Measurements from ENCODE around the gene CSRP1.

Gene CSRP1

DNA sequence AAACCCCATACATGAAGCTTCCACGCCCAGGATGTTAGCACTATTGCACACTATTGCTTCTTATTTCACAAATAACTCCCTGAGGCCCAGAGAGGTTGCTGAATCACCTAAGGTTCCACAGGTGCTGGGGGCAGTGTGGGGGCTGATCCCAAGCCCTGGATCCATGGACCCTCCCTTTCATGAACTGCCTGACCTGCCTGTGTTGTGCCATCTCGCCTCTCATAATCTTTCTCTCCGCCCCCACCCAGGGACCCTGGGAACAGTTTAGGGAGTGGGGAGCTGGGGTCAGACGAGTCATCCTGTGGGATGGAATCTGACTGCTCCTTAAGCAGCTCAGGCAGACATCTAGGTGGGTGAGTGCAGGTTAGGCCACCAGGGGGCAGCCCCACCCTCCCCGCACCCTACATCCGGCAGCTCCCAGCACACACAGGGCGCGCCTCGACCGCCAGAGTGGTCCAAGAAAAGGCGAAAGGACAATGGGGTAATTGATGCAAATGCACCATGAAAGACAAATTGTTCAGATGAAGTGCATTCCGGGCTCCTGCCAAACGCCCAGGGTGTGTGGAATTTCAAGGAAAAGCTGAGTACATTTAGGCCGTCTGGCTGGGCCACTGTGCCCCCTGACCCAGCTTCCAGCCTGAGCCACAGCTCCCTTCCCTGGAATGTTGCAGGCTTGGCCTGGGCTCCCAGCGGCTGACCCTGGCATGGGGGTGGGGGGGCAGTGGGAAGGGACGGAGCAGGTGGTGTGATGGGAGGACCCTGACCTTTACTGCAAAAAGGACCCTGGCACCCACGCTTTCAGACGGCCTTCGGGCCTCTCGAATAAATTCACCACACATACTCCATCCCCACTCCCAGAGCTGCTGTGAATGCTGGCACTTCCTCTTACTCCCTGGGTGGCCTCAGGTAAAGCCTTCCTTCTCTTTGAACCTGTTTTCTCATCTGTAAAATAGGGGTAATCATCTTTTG lies 58.7 kb downstream of the CSRP1 start:
- peak; percentile 79 for DNase-seq

DNA sequence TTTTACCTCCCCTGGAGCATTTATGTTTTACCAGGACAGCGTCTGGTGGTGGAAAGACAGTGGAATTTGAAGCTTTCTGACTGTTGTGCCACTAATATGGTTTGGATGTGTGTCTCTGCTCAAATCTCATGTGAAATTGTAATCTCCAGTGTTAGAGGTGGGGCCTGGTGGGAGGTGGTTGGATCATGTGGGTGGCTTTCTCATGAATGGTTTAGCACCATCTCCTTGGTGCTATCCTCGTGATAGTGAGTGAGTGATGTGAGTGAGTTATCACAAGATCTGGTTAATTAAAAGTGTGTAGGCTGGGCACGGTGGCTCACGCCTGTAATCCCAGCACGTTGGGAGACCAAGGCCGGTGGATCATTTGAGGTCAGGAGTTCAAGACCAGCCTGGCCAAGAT lies 61.6 kb downstream of the CSRP1 start:
- no peak for DNase-seq

DNA sequence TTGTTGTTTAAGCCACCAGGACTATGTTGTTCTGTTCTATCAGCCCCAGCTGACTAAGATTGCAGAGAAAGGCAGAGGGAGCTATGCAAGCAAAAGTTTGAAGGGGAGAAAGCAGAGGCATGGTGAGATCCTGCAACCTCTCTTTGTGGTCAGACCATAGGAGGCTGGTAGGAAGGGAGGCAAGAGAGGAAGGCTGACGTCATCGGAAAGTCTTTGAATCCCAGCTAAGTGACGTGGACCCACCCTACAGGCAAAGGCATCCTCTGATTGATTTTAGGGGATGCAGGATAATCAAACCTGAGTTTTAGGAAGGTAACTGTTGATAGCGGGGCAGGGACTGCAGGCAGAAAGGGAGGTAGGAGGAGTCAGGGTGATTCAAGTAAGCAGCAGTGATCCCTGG lies 62.1 kb downstream of the CSRP1 start:
- no peak for DNase-seq

DNA sequence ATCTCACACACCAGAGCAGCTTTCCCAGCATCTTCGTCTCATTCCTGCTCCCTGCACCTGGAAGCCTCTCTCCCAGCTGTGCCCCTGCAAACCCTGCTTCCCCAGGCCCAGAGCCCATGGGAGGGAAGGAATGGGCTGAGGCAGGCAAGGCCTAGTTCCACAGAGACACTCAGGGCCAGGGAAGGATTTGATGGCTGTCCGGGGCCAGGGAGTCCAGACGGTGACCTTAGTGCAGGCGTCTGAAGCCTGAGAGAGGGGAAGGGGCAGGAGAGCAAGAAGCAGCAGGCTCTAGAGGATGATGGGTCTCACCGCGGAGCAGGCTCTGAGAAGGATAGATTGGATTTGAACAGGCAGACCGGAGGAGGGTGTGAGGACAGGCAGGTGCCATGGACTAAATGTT lies 63.2 kb downstream of the CSRP1 start:
- no peak for DNase-seq

DNA sequence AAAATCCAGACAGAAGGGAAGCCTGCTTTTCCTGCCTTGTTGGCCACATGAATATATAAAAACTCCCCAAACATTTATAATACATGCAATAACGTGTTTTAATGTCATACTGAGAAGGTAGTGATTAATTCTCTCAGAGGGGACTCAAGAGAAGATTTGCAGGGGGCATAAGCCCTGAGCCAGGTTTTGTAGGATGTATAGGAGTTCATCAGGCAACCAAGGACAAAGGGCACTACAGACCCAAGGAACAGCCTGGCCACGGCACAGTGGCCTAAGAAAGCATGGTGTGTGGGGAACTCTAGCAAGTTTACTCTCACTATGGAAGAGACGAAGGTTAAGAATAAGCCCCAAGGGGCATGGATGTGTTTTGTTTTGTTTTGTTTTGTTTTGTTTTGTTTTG lies 70.0 kb downstream of the CSRP1 start:
- DNase-seq: no peak

DNA sequence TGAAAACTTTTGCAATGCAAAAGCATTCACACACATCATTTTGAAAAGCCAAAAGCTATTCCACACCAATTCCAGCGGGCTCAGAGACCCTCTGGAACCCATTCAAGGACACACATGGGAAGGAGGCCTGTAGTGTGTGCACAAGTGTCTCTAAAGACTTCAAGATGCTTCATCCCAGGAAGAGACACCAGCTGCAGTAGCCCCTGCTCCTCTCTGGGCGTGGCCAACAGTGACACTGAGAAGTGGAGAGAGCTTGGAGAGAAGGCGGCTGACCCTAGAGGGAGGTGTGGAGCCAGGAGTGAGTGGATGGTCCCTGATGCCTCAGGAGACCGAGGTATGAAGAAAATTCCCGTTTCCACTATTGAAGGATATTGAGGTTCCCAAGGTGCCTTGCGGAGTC lies 70.5 kb downstream of the CSRP1 start:
- no peak for DNase-seq

DNA sequence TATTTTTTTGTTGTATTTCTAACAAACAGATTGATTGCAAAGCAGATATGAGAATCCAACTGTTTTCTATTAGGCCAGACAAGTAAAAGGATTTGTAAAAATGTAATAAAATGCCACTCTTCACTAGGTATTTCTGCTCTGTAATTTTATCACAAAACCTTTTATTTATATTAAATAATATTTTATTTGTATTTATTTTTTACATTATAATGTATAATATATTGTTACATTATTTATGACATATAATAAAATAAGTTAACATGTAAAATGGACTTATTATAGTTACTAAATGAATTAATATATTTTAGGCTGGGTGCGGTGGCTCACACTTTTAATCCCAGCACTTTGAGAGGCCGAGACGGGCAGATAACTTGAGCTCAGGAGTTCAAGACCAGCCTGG lies 72.7 kb downstream of the CSRP1 start:
- DNase-seq: no peak

DNA sequence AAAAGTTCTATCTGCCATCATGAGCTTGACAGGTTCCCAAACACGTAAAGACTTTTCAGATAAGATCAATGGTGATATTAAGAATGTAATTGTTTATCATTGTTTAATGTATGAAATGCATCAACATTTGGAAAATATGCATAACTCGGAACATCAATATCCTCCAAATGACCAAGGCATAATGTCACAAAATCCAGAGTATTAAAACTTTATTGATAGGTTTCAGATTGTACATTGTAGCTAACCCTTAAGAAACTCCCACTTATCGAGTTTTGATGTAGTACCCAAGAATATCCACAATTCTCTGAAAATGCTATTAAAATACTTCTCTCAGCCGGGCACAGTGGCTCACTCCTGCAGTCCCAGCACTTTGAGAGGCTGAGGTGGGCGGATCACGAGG lies 73.3 kb downstream of the CSRP1 start:
- DNase-seq: no peak

Data from activated CD4-positive, alpha-beta T cell treated with anti-CD3 and anti-CD28 coated beads, Interleukin-10, Interleukin-2, amounts not matched to agents 100 ng/mL and 50 ng/mL, durations not matched to agents 16 hours and 8 hours (primary cell).